Measurements from ENCODE around the gene NME9. TPM values are rescaled to one million over a fixed set of nuclear protein-coding genes. Genes with fewer than 3 reads are reported as not detected.

NME9 gene
- total and polyA plus RNA-seq, 7 donors = 0.23 TPM; not detected in 6

DNA sequence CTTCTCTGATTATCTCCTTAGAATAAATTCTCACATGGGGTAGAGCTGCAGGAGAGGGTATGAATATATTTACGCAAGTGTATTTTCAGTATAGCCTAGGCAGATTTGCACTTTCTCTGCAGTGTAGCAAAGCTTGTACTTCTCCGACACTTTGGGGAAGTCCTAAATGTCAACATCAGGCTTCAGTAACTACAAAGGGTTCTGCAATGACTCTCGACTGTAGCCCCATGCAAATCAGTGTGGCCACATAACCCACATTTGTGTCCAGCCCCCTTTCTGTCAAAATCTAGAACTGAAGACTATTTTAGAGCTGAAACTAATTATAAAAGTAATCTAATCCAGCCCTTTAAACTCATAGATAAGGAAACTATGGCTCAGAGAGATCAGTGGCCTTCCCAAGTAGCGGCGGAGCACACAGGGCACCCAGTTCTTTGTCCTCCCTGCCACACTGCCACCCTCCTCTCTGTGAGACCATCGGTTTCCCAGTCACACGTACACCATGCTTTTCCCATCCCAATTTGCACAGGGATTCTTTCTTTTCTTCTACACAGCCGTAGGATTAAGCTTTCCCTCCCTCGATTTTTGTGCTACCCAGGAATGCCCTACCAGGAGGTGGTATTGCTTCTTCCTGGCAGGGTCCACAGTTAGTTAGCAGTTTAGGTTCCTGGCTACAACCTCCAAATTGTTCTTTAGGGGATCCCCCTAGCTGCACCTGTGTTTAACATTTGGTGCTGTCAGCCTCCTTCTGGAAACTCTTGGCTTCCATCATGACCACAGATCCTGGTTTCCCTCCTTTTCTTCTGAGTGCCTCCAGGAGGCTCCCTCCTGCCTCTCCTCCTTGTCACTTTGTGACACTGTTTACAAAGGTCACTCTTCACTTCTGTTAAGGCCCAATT lies 41.7 kb upstream of the NME9 start:
- Histone ChIP-seq H3K27ac (no peak overlapping the region), H3K4me3 (no peak overlapping the region), H3K9me3 (no peaks in the 10 kb centered on the region), H3K36me3 (peaks cover 0 to 13% (median 2%) of the 10 kb centered on the region in 4 donors), H3K4me1 (peaks cover 0 to 33% (median 10%) of the 10 kb centered on the region in 4 donors), H3K27me3 (no peaks in the 10 kb centered on the region)
- intact Hi-C loops (cut with DNase I) = no loop called here
- peak; percentile 3 for DNase-seq
- TF ChIP-seq POLR2A (IDR thresholded peaks at IDR 0.05) = no peak
- TF ChIP-seq, protein P1, sequence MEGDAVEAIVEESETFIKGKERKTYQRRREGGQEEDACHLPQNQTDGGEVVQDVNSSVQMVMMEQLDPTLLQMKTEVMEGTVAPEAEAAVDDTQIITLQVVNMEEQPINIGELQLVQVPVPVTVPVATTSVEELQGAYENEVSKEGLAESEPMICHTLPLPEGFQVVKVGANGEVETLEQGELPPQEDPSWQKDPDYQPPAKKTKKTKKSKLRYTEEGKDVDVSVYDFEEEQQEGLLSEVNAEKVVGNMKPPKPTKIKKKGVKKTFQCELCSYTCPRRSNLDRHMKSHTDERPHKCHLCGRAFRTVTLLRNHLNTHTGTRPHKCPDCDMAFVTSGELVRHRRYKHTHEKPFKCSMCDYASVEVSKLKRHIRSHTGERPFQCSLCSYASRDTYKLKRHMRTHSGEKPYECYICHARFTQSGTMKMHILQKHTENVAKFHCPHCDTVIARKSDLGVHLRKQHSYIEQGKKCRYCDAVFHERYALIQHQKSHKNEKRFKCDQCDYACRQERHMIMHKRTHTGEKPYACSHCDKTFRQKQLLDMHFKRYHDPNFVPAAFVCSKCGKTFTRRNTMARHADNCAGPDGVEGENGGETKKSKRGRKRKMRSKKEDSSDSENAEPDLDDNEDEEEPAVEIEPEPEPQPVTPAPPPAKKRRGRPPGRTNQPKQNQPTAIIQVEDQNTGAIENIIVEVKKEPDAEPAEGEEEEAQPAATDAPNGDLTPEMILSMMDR (IDR thresholded peaks at IDR 0.05) = no peak
- TF ChIP-seq EP300 (IDR thresholded peaks at IDR 0.05) = no peak
- no peak for TF ChIP-seq POLR2AphosphoS5 (IDR thresholded peaks at IDR 0.05)
- WGBS, 2 donors = 77 to 82% methylated on average over 9 of the region's 9 CpGs

DNA sequence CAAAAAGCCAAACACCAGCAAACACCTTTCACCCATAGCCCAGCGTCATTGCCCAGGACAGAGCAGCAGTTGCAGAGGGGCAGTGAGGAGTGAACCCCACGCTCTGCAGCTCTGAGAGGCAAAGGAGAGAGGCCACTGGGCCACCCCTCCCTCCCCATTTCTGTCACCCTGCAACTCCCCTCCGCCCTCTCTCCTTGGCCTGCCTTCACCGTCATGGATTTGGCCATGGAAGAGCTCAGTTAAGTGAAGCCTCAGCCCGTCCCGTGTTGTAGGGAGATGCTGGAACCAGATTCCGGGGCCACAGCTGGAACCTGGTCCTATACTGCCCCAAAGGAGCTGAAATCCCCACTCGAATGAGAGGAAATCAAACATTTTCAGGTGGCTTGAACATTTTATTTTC lies 40.7 kb upstream of the NME9 start:
- intact Hi-C loops (cut with DNase I) = no loop called here
- WGBS, 2 donors = 79 to 90% methylated on average over 8 of the region's 8 CpGs
- Histone ChIP-seq H3K4me1 (peaks cover 0 to 32% (median 8%) of the 10 kb centered on the region in 4 donors), H3K36me3 (peaks cover 0 to 11% (median 2%) of the 10 kb centered on the region in 4 donors), H3K4me3 (no peak overlapping the region), H3K27ac (no peak overlapping the region), H3K9me3 (no peaks in the 10 kb centered on the region), H3K27me3 (no peaks in the 10 kb centered on the region)
- no peak for TF ChIP-seq EP300 (IDR thresholded peaks at IDR 0.05)
- TF ChIP-seq, protein P1 (IDR thresholded peaks at IDR 0.05) = no peak
- no peak for TF ChIP-seq POLR2A (IDR thresholded peaks at IDR 0.05)
- TF ChIP-seq POLR2AphosphoS5 (IDR thresholded peaks at IDR 0.05) = no peak
- DNase-seq = peak; percentile 35

DNA sequence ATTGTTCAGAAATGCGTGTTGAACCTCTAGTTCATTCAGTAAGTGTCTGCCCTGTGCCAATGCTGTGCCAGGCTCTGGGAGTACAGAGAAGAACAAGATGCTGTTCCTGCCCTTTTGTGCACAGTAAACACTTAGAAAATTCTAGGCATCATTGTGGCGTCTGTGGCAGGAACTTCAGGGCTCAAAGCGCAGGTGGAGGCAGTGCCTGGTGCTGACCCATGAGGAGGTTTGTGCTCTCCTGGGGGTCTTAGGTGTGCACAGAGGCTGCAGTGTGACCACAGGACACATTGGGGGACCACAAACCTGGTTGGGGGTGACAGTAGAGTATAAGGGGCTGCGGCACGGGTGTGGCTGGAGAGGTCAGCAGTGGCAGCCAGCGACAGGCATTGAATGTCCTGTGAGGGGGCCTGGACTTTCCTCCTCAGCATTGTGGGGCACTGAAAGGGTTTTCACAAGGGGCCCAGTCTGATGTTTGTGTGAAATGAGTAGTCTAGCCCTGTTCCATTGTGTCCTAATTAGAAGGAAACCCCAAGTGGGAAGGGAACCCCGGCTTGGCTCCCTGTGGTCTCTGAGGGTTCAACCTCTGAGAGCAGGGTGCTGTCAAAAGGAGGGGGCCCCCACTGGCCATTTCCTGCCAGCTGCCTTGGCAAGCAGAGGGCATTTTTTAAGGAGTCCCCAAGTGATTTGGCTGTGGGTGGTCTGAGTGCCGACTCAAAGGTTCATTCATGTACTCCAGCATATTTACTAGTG lies 39.7 kb upstream of the NME9 start:
- H3K9me3 ChIP-seq = no peaks in the 10 kb centered on the region
- no peak overlapping the region for H3K4me3 ChIP-seq
- H3K27ac ChIP-seq = no peak overlapping the region
- peak; percentile 56 for DNase-seq
- TF ChIP-seq, protein P1 (IDR thresholded peaks at IDR 0.05) = no peak
- no peak for TF ChIP-seq POLR2AphosphoS5 (IDR thresholded peaks at IDR 0.05)
- TF ChIP-seq POLR2A (IDR thresholded peaks at IDR 0.05) = no peak
- no peak for TF ChIP-seq EP300 (IDR thresholded peaks at IDR 0.05)
- H3K27me3 ChIP-seq = no peaks in the 10 kb centered on the region
- intact Hi-C loops (cut with DNase I) = no loop called here
- H3K36me3 ChIP-seq = peaks cover 0 to 4% (median under 1%) of the 10 kb centered on the region in 4 donors
- WGBS, 2 donors = 80 to 82% methylated on average over 8 of the region's 8 CpGs
- peaks cover 0 to 37% (median 6%) of the 10 kb centered on the region in 4 donors for H3K4me1 ChIP-seq

DNA sequence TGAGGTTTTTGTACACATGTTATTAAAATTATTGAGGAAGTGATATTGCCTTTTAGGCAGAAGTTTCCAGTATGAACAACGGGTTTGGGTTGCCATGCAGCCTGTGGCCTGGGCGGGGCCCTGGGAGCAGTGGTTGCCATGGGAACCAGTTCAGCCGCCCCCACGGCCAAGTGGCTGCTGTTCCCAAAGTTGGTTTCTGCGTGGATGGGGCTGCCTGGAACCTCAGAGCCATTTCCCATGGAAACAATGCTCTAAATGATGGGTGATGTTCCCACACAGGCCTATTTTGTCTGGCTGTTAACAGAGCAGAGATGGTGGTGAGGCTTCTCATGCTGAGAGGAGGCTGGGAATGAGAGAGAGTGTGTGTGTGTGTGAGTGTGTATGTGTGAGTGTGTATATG lies 38.3 kb upstream of the NME9 start:
- no peak overlapping the region for H3K4me3 ChIP-seq
- H3K36me3 ChIP-seq = no peaks in the 10 kb centered on the region
- TF ChIP-seq EP300 (IDR thresholded peaks at IDR 0.05) = no peak
- peak; percentile 72 for DNase-seq
- H3K27me3 ChIP-seq = no peaks in the 10 kb centered on the region
- intact Hi-C loops (cut with DNase I) = no loop called here
- H3K27ac ChIP-seq = no peak overlapping the region
- H3K9me3 ChIP-seq = no peaks in the 10 kb centered on the region
- 26 to 45% methylated on average over 5 of the region's 5 CpGs for WGBS, 2 donors
- H3K4me1 ChIP-seq = peaks cover 0 to 40% (median 6%) of the 10 kb centered on the region in 4 donors

DNA sequence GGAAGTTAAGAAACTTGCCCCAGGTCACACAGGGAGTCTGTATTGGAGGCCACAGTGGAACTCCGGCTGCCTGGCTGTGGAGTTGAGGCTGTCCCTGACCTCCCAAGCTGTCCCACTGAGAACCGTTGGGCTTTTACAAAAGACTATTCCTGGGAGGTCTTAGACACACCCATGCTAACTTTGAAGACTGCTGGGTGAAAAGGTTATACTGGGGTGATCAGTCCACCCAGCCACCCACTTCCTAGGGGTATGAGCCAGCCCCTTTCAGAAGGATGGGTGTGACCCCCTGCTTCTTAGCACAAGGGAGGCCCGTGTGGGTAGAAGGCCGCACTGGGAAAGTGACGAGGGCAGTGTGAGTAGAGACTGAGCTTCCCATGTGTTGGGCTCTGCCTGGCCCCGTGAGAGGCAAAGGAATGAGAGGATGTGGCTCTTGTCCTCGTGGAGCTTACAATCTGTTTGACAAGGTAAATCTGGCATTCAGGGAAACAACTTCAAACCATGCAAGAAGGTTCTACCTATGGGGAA lies 37.7 kb upstream of the NME9 start:
- TF ChIP-seq, protein P1 (IDR thresholded peaks at IDR 0.05) = no peak
- TF ChIP-seq POLR2AphosphoS5 (IDR thresholded peaks at IDR 0.05) (no peak), POLR2A (IDR thresholded peaks at IDR 0.05) (no peak), EP300 (IDR thresholded peaks at IDR 0.05) (no peak)
- 85 to 87% methylated on average over 7 of the region's 7 CpGs for WGBS, 2 donors
- no peak for DNase-seq
- no peak overlapping the region for H3K4me3 ChIP-seq
- H3K36me3 ChIP-seq = no peaks in the 10 kb centered on the region
- no peak overlapping the region for H3K27ac ChIP-seq
- peaks cover 0 to 40% (median 6%) of the 10 kb centered on the region in 4 donors for H3K4me1 ChIP-seq
- H3K9me3 ChIP-seq = no peaks in the 10 kb centered on the region
- intact Hi-C loops (cut with DNase I) = no loop called here
- H3K27me3 ChIP-seq = no peaks in the 10 kb centered on the region

All from sigmoid colon (tissue), 7 donors.